Measurements from ENCODE around the gene ACVRL1. TPM values are rescaled to one million over a fixed set of nuclear protein-coding genes. Genes with fewer than 3 reads are reported as not detected.

The ACVRL1 gene
- total RNA-seq, 2 donors from 2014 or later, result not detected

- ATAC-seq (no peak), DNase-seq (ENCODE audit: low spot score) (no peak)
- Mint-ChIP-seq H3K27ac (no peak overlapping the region), H3K27me3 (peaks cover 40 to 43% of the 10 kb centered on the region in 2 donors), H3K9me3 (no peaks in the 10 kb centered on the region), H3K36me3 (no peaks in the 10 kb centered on the region), H3K4me1 (ENCODE audit: low read depth in 2 of 2) (peaks cover 6 to 8% of the 10 kb centered on the region in 2 donors), H3K4me3 (no peak overlapping the region)
Observed at GRCh38 chr12:51869496-51869865, 37.8 kb upstream of the ACVRL1 start.

DNA sequence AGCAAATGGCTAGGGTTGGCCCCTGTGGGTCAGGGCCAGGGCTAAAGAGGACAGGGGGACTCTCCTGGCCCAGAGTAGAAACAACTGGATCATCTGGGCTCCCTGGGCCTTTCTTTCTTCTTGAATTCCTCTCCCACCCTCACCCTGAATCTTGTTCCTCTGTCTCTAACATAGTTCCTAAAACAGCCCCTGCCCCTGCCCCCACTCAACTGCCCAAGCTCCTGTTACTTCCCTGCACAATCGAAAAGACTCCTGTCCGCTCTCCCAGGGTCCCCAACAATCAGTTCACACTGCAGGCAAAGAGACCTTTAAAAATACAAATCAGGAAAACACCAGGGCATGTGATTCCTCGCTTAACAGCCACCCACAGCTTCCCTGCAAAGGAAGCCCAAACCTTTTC, 37.4 kb upstream of the ACVRL1 start:
- H3K27me3 Mint-ChIP-seq, result peaks cover 40 to 43% of the 10 kb centered on the region in 2 donors
- H3K27ac Mint-ChIP-seq, result no peak overlapping the region
- peaks cover 6 to 8% of the 10 kb centered on the region in 2 donors for H3K4me1 Mint-ChIP-seq (ENCODE audit: low read depth in 2 of 2)
- ATAC-seq (no peak), DNase-seq (ENCODE audit: low spot score) (no peak)
- peak overlapping the region; percentile 1 for H3K4me3 Mint-ChIP-seq
- no peaks in the 10 kb centered on the region for H3K9me3 Mint-ChIP-seq
- H3K36me3 Mint-ChIP-seq, result no peaks in the 10 kb centered on the region

- peak overlapping the region; percentile 1 for H3K4me3 Mint-ChIP-seq
- DNase-seq (ENCODE audit: low spot score) (no peak), ATAC-seq (no peak)
- peaks cover 40 to 43% of the 10 kb centered on the region in 2 donors for H3K27me3 Mint-ChIP-seq
- H3K4me1 Mint-ChIP-seq (ENCODE audit: low read depth in 2 of 2), result peaks cover 6 to 8% of the 10 kb centered on the region in 2 donors
- H3K36me3 Mint-ChIP-seq, result no peaks in the 10 kb centered on the region
- H3K27ac Mint-ChIP-seq, result no peak overlapping the region
- H3K9me3 Mint-ChIP-seq, result no peaks in the 10 kb centered on the region
Observed at GRCh38 chr12:51870504-51870903, 36.8 kb upstream of the ACVRL1 start.

DNA sequence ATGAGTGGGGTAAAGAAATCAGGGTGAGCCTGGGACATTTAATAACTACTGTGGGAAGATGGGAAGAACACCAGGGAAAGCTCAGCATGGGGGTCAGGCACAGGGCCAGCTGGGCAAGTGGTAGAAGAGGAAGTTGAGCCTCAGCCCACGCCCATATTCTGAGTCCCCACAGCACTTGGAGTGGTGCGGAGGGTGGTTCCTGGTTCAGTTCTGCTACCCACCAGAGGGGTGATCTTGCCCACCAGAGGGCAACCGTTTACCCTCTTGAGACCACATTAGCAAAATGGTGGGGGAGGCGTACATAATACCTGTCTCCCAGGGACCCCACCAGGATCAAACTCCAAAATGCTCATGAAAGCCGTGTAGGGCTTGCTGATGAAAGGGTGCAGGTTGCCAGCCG, 36.2 kb upstream of the ACVRL1 start:
- ATAC-seq (no peak), DNase-seq (ENCODE audit: low spot score) (no peak)
- Mint-ChIP-seq H3K9me3 (no peaks in the 10 kb centered on the region), H3K4me3 (no peak overlapping the region), H3K4me1 (ENCODE audit: low read depth in 2 of 2) (peaks cover 6 to 8% of the 10 kb centered on the region in 2 donors), H3K27ac (no peak overlapping the region), H3K27me3 (peaks cover 38 to 42% of the 10 kb centered on the region in 2 donors), H3K36me3 (no peaks in the 10 kb centered on the region)

DNA sequence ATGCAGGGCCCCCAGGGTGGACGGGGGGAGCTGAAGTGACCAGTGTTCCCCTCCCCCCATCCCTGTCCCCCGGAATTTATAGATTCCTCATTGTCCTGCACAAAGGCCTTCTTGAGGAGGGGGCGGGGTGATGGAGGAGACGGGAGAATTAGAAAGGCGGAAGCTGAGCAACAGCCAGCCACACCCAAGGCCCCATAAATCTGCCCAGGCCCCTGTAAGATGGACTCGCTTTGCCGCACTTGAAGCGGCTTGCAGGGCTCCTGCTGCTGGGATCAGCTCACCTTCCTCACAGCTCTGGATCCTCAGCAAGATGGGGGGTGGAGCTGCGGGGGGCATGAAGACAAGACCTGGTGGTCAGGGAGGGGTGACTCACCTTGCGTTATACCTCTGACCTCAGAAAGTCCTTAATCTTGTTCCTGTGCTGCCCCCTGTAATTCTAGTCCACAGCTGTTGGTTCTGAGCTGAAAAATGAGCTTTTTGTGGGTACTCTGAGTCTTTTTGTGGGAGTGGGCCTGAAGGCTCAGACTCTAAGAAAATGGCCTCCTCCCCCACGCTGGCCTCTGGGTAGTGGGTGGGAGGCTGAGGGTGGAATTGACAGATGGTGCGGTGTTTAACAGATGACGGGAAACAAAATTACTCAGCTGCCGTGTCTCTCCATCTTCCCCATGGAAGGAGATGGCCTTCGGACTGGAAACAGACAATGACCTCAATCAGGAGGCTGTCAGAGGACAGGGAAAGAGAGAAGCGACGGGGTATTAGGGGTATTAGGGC, 35.2 kb upstream of the ACVRL1 start:
- DNase-seq (ENCODE audit: low spot score) (no peak), ATAC-seq (no peak)
- Mint-ChIP-seq H3K9me3 (no peaks in the 10 kb centered on the region), H3K4me1 (ENCODE audit: low read depth in 2 of 2) (peaks cover 6 to 8% of the 10 kb centered on the region in 2 donors), H3K27me3 (peaks cover 33 to 39% of the 10 kb centered on the region in 2 donors), H3K27ac (no peak overlapping the region), H3K4me3 (no peak overlapping the region), H3K36me3 (no peaks in the 10 kb centered on the region)

GRCh38 chr12:51872689-51872981, 34.7 kb upstream of the ACVRL1 start:
- Mint-ChIP-seq H3K36me3 (no peaks in the 10 kb centered on the region), H3K27ac (no peak overlapping the region), H3K4me3 (no peak overlapping the region), H3K27me3 (peaks cover 27 to 34% of the 10 kb centered on the region in 2 donors), H3K9me3 (no peaks in the 10 kb centered on the region), H3K4me1 (ENCODE audit: low read depth in 2 of 2) (peaks cover 6 to 8% of the 10 kb centered on the region in 2 donors)
- ATAC-seq, result no peak
- no peak for DNase-seq (ENCODE audit: low spot score)

- no peak for DNase-seq (ENCODE audit: low spot score)
Observed at GRCh38 chr12:51873251-51873994, 33.9 kb upstream of the ACVRL1 start.

DNA sequence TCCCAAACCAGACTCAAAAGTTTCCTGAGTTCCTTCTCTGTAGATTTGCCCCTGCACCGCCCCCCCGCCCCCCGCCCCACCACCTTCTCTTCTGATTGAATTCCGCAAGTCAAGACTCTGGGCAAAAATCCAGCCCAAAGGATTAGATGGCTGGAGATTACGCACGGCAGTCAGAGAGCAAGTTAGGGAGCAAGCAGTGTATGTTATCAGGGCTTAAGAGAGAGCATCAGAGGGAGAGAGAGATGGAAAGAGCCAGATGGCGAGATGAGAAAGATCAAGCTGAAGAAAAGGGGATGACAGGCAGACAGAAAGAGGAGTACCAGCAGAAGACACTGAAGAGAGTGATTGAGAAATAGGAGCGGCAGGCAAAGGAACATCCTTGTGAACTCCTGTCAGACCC, 33.3 kb upstream of the ACVRL1 start:
- ATAC-seq (no peak), DNase-seq (ENCODE audit: low spot score) (no peak)
- Mint-ChIP-seq H3K4me1 (ENCODE audit: low read depth in 2 of 2) (peaks cover 6 to 8% of the 10 kb centered on the region in 2 donors), H3K9me3 (no peaks in the 10 kb centered on the region), H3K27ac (no peak overlapping the region), H3K27me3 (peaks cover 20 to 24% of the 10 kb centered on the region in 2 donors), H3K4me3 (no peak overlapping the region), H3K36me3 (no peaks in the 10 kb centered on the region)

More at GRCh38 chr12:51873251-51873994, 33.9 kb upstream of the ACVRL1 start:
- H3K27me3 Mint-ChIP-seq, result peaks cover 20 to 28% of the 10 kb centered on the region in 2 donors
- H3K36me3 Mint-ChIP-seq, result no peaks in the 10 kb centered on the region
- H3K9me3 Mint-ChIP-seq, result no peaks in the 10 kb centered on the region
- no peak overlapping the region for H3K4me3 Mint-ChIP-seq
- ATAC-seq, result no peak
- no peak overlapping the region for H3K27ac Mint-ChIP-seq
- H3K4me1 Mint-ChIP-seq (ENCODE audit: low read depth in 2 of 2), result peaks cover 6 to 8% of the 10 kb centered on the region in 2 donors

DNA sequence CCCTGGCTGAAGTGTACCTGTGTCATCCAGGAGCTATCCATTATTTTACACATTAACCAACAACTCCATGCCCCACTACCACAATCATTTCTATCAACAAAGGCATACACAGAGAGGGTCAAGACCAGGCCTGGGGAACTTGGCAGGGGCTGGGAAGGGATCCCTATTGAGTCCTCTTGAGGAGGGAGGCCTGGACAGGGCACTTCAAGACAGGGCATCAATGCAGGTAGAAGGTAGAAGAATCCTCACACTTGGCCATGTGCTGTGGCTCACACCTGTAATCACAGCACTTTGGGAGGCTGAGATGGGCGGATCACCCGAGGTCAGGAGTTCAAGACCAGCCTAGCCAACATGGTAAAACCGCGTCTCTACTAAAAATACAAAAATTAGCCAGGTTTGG, 32.8 kb upstream of the ACVRL1 start:
- H3K4me3 Mint-ChIP-seq, result no peak overlapping the region
- H3K4me1 Mint-ChIP-seq (ENCODE audit: low read depth in 2 of 2), result peaks cover 6 to 8% of the 10 kb centered on the region in 2 donors
- peaks cover 24 to 25% of the 10 kb centered on the region in 2 donors for H3K27me3 Mint-ChIP-seq
- DNase-seq (ENCODE audit: low spot score) (no peak), ATAC-seq (no peak)
- H3K27ac Mint-ChIP-seq, result no peak overlapping the region
- no peaks in the 10 kb centered on the region for H3K9me3 Mint-ChIP-seq
- no peaks in the 10 kb centered on the region for H3K36me3 Mint-ChIP-seq

DNA sequence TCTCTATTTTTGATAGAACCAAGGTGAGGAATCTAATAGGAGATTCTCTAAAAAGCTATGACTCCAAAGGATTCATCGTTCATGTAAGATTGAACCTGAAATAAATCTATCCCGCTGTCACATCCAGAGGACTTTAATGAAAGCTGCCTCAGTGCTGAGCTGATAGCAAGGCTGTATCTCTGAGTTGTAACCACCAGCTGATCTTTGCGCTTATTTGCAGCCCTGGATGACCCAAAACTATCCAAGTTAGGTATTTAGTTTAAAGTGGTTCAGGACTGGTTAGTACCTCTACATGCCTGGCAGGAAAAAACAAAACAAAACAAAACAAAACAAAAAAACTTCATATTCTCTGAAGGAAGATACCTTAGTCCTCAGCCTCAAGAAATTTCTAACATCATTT, 28.2 kb upstream of the ACVRL1 start:
- H3K4me1 Mint-ChIP-seq (ENCODE audit: low read depth in 2 of 2), result no peaks in the 10 kb centered on the region
- no peak for DNase-seq (ENCODE audit: low spot score)
- H3K4me3 Mint-ChIP-seq, result no peak overlapping the region
- no peak for ATAC-seq
- no peaks in the 10 kb centered on the region for H3K36me3 Mint-ChIP-seq
- peaks cover 5 to 9% of the 10 kb centered on the region in 2 donors for H3K27me3 Mint-ChIP-seq
- H3K27ac Mint-ChIP-seq, result no peak overlapping the region
- no peaks in the 10 kb centered on the region for H3K9me3 Mint-ChIP-seq

- no peaks in the 10 kb centered on the region for H3K9me3 Mint-ChIP-seq
- no peak for ATAC-seq
- no peak overlapping the region for H3K27ac Mint-ChIP-seq
- H3K27me3 Mint-ChIP-seq, result peaks cover 4 to 9% of the 10 kb centered on the region in 2 donors
- H3K4me3 Mint-ChIP-seq, result no peak overlapping the region
- peaks cover 7 to 13% of the 10 kb centered on the region in 2 donors for H3K4me1 Mint-ChIP-seq (ENCODE audit: low read depth in 2 of 2)
- DNase-seq (ENCODE audit: low spot score), result no peak
- no peaks in the 10 kb centered on the region for H3K36me3 Mint-ChIP-seq
Observed at GRCh38 chr12:51883295-51883694, 24.0 kb upstream of the ACVRL1 start.

DNA sequence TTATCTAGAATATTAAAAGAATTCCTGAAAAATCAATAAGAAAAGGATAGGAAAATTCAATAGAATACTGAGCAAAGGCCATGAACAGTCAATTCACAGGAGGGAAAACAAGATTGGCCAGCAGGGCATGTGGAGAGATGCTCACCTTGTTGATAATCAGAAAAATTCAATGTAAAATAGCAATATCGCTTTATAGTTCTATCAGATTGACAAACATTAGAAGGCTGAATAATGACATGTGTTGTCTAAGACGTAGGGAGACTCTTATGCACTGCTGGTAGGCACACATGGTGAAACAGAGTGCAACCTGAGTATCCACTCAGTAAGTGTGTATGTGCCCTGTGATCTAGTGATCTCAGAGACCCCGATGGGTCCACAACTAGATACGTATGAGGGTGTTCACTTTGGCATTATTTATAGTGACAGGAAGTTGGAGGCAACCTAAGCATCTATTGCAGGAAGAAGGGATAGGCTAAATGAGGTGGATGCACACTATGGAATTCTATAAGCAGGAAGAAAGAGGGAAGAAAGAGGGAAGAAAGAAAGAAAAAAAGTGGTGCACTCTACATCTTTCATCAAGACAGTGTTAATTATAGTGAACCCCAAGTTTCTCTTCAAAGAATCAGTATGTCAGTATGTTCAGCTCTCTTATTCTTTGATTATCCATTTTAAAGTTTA, 23.2 kb upstream of the ACVRL1 start:
- H3K4me3 Mint-ChIP-seq, result no peak overlapping the region
- DNase-seq (ENCODE audit: low spot score) (no peak), ATAC-seq (no peak)
- H3K36me3 Mint-ChIP-seq, result no peaks in the 10 kb centered on the region
- H3K27ac Mint-ChIP-seq, result no peak overlapping the region
- no peaks in the 10 kb centered on the region for H3K9me3 Mint-ChIP-seq
- peaks cover 4% of the 10 kb centered on the region in 2 donors for H3K27me3 Mint-ChIP-seq
- peaks cover 7 to 13% of the 10 kb centered on the region in 2 donors for H3K4me1 Mint-ChIP-seq (ENCODE audit: low read depth in 2 of 2)

GRCh38 chr12:51884676-51885229, 22.6 kb upstream of the ACVRL1 start:
- H3K9me3 Mint-ChIP-seq, result no peaks in the 10 kb centered on the region
- DNase-seq (ENCODE audit: low spot score), result no peak
- peaks cover 7 to 13% of the 10 kb centered on the region in 2 donors for H3K4me1 Mint-ChIP-seq (ENCODE audit: low read depth in 2 of 2)
- H3K36me3 Mint-ChIP-seq, result no peaks in the 10 kb centered on the region
- H3K27ac Mint-ChIP-seq, result peak overlapping the region in 1 of 2 donors; percentile 88
- no peak overlapping the region for H3K4me3 Mint-ChIP-seq
- H3K27me3 Mint-ChIP-seq, result peaks cover 0 to 4% of the 10 kb centered on the region in 2 donors
- no peak for ATAC-seq
